NCI-H526 treated with DMSO at 0.1 percent for 48 hours (cell line): ENCODE data around the gene SPDYE5.

Experiments
- DNase-seq: peaks from one replicate; lab custom pipeline; 2025; lab: John Stamatoyannopoulos, UW

SPDYE5 gene

DNA sequence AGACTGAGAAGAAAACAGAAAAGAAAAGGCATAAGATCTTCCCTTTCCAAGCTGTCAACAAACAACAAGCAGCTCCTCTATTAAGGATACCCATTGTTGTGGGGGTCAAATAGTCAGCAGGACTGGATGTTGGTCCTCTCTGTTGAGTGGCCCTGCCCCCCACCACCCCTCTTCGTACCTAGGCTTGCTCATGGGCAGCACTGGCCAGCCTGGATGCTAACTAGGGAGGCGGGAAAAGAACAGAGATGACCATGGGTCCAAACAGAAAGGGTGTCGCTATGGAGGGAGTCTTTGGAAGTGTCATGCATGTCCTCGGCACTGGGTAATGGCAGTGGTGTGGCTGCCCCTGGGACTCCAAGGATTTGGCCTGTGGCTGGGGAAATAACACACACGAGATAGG lies 45.6 kb downstream of the SPDYE5 start:
- DNase-seq: no peak

DNA sequence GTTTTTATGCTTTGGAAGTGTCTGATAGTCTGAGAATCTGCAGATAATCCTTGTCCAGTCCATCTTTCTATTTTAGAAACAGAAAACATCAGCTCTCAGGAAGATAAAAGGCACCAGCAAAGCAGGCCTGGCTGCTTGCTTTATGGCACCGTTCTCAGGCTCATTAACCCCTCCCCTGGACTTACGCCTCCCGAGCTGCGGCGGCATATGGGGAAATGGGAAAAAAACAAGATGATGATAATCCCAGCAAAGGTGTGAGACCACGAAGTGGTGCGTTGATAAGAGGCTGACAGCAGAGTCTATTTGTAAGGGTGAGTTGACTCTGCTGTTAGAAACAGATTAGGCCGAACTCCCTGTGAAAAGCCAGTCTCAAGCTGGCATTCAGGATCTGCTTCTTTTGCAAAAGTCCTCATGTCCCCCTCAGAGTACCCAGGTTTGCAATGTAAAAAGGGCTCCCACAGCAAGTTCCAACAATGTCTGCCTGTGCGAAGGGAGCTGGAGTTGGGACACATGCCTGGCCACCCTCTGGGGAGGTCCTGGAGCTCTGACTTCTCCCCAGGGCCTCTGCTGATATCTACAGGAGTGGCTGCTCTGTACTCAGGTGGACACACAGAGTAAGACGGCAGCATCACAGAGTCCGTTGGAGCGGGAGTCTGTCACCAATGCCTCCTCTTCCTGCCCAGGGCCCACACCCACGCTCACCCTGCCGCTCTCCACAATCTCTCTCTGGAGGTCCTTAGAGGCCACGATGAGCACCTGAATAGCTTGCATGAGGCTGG lies 54.3 kb downstream of the SPDYE5 start:
- DNase-seq: no peak
